ENCODE results near the gene DCHS2.

The DCHS2 gene

GRCh38 chr4:154490583-154491340 lies 837 bp downstream of the DCHS2 start:
- DNase-seq (ENCODE audit: low read depth, low spot score) = no peak
- TF ChIP-seq CTCF (IDR thresholded peaks at IDR 0.05; ENCODE audit: low read depth, low read length) = no peak
- in situ Hi-C loops (cut with HindIII; ENCODE audit: low sequenced_read_pairs) = no loop called here
- H3K4me3 ChIP-seq (ENCODE audit: low read depth, low read length) = no peak overlapping the region

GRCh38 chr4:154490234-154490582 lies 1.4 kb downstream of the DCHS2 start:
- in situ Hi-C loops (cut with HindIII; ENCODE audit: low sequenced_read_pairs) = no loop called here
- TF ChIP-seq CTCF (IDR thresholded peaks at IDR 0.05; ENCODE audit: low read depth, low read length) = no peak
- DNase-seq (ENCODE audit: low read depth, low spot score) = no peak
- H3K4me3 ChIP-seq (ENCODE audit: low read depth, low read length) = no peak overlapping the region

GRCh38 chr4:154489558-154490233 lies 1.9 kb downstream of the DCHS2 start:
- in situ Hi-C loops (cut with HindIII; ENCODE audit: low sequenced_read_pairs) = no loop called here
- no peak for DNase-seq (ENCODE audit: low read depth, low spot score)
- no peak for TF ChIP-seq CTCF (IDR thresholded peaks at IDR 0.05; ENCODE audit: low read depth, low read length)
- no peak overlapping the region for H3K4me3 ChIP-seq (ENCODE audit: low read depth, low read length)

- DNase-seq (ENCODE audit: low read depth, low spot score) = no peak
- in situ Hi-C loops (cut with HindIII; ENCODE audit: low sequenced_read_pairs) = no loop called here
- TF ChIP-seq CTCF (IDR thresholded peaks at IDR 0.05; ENCODE audit: low read depth, low read length) = no peak
These were observed 4.5 kb downstream of the DCHS2 start for GRCh38 chr4:154487145-154487544.

GRCh38 chr4:154485127-154485773 lies 6.3 kb downstream of the DCHS2 start:
- H3K4me3 ChIP-seq (ENCODE audit: low read depth, low read length) = no peak overlapping the region
- no peak for DNase-seq (ENCODE audit: low read depth, low spot score)
- TF ChIP-seq CTCF (IDR thresholded peaks at IDR 0.05; ENCODE audit: low read depth, low read length) = no peak
- in situ Hi-C loops (cut with HindIII; ENCODE audit: low sequenced_read_pairs) = no loop called here

More at GRCh38 chr4:154487145-154487544, 4.5 kb downstream of the DCHS2 start:
- no peak overlapping the region for H3K4me3 ChIP-seq (ENCODE audit: low read depth, low read length)

GRCh38 chr4:154478547-154478946 lies 13.1 kb downstream of the DCHS2 start:
- no peak for DNase-seq (ENCODE audit: low read depth, low spot score)
- no peak overlapping the region for H3K4me3 ChIP-seq (ENCODE audit: low read depth, low read length)
- TF ChIP-seq CTCF (IDR thresholded peaks at IDR 0.05; ENCODE audit: low read depth, low read length) = no peak
- in situ Hi-C loops (cut with HindIII; ENCODE audit: low sequenced_read_pairs) = no loop called here

All from astrocyte of the spinal cord (primary cell).